ENCODE measurements around the gene TRIP10.
"Not testable (repeated sequence)": the region's sequence is repeated elsewhere in the genome, so short reads cannot be mapped to it uniquely, and the experiment has no call there.

TRIP10 gene

GRCh38 chr19:6772028-6772865, 32.8 kb downstream of the TRIP10 start, which contains the start of gene VAV1:
Gene VAV1 (plus strand): TSS chr19:6772708. CDS start chr19:6772808, 100 bp downstream.
- ChIA-PET CTCF (no interaction called here), POLR2A (no interaction called here)
- TF ChIP-seq TARDBP (IDR thresholded peaks at IDR 0.05) (no peak), ZNF384 (IDR thresholded peaks at IDR 0.05) (no peak), ELF4 (IDR thresholded peaks at IDR 0.05) (no peak), SP1 (IDR thresholded peaks at IDR 0.05) (no peak), L3MBTL2 (conservative IDR thresholded peaks at IDR 0.05) (no peak), FOXK2 (IDR thresholded peaks at IDR 0.05) (no peak), HDGF (IDR thresholded peaks at IDR 0.05; ENCODE audit: borderline replicate concordance) (no peak), ARNT (IDR thresholded peaks at IDR 0.05) (no peak)
- TF ChIP-seq, protein P1, sequence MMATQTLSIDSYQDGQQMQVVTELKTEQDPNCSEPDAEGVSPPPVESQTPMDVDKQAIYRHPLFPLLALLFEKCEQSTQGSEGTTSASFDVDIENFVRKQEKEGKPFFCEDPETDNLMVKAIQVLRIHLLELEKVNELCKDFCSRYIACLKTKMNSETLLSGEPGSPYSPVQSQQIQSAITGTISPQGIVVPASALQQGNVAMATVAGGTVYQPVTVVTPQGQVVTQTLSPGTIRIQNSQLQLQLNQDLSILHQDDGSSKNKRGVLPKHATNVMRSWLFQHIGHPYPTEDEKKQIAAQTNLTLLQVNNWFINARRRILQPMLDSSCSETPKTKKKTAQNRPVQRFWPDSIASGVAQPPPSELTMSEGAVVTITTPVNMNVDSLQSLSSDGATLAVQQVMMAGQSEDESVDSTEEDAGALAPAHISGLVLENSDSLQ (IDR thresholded peaks at IDR 0.05): no peak
- no peak for DNase-seq (ENCODE audit: extremely low spot score)

GRCh38 chr19:6772866-6773322, 33.4 kb downstream of the TRIP10 start:
- no peak for DNase-seq (ENCODE audit: extremely low spot score)
- POLR2A ChIA-PET: no interaction called here
- TF ChIP-seq, protein P1 (IDR thresholded peaks at IDR 0.05): no peak
- TF ChIP-seq NFRKB (IDR thresholded peaks at IDR 0.05) (no peak), FOXA1 (IDR thresholded peaks at IDR 0.05) (no peak), CTBP1 (IDR thresholded peaks at IDR 0.05; ENCODE audit: borderline replicate concordance) (no peak)
- CTCF ChIA-PET: interaction anchor here (0.9 kb wide), 1 partner anchor 35 kb away, joined by 3 read pairs; the partner anchor contains the start of gene GPR108

DNA sequence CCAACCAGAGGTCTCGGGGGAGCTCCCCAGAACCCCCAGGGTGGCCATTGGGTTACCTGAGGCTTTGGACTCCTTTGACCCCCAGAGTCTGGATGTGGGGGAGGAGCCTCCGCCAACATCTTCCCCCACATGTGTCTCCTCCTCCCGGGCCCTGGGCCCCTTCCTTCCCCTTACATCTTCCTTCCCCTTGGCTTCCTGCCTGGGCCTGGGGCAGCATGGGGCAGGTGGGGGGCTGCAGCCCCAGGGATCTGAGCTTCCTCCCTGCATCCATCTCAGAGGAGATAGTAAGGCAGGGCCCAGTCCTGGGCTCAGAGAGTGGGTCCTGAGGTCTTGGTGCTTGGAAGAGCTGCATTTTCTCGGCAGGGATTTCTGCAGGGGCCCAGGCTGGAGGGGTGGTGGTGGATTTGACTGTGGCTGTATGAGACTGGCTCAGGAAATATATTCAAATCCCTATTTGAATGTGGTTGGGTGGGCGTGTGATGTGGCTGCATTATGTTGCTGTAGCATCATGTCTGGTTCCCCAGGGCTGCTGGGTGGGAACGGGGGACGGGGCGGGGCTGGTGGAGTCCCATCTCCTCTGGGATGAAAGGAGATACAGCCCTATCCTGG, 33.9 kb downstream of the TRIP10 start:
- TF ChIP-seq, protein P1 (IDR thresholded peaks at IDR 0.05): no peak
- TF ChIP-seq FOXK2 (IDR thresholded peaks at IDR 0.05) (no peak), LEF1 (IDR thresholded peaks at IDR 0.05; ENCODE audit: borderline replicate concordance) (no peak), CTBP1 (IDR thresholded peaks at IDR 0.05; ENCODE audit: borderline replicate concordance) (no peak)
- DNase-seq (ENCODE audit: extremely low spot score): no peak
- ChIA-PET CTCF (interaction anchor here (0.9 kb wide), 1 partner anchor 36 kb away, joined by 3 read pairs; the partner anchor contains the start of gene GPR108), POLR2A (no interaction called here)

- TF ChIP-seq NFRKB (IDR thresholded peaks at IDR 0.05): no peak
- POLR2A ChIA-PET: interaction anchor here (0.6 kb wide), 1 partner anchor 67 kb away, joined by 3 read pairs; no protein-coding TSS in a partner anchor
Measured at GRCh38 chr19:6774821-6775707, 35.6 kb downstream of the TRIP10 start.

DNA sequence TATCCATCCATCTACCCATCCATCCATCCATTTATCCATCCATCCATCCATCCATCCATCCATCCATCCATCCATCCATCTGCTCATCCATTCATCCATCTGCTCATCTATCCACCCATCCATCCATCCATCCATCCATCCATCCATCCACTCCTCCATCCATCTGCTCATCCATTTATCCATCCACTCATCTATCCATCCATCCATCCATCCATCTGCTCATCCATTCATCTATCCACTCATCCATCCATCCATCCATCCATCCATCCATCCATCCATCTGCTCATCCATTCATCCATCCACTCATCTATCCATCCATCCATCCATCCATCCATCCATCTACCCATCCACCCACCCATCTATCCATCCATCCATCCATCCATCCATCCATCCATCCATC, 36.6 kb downstream of the TRIP10 start:
- POLR2A ChIA-PET; CTCF ChIA-PET; DNase-seq (ENCODE audit: extremely low spot score): not testable (repeated sequence)

More at GRCh38 chr19:6774821-6775707, 35.6 kb downstream of the TRIP10 start:
- CTCF ChIA-PET: no interaction called here
- DNase-seq (ENCODE audit: extremely low spot score): no peak

GRCh38 chr19:6776999-6777398, 37.5 kb downstream of the TRIP10 start:
- TF ChIP-seq ARNT (IDR thresholded peaks at IDR 0.05) (no peak), FOXA1 (IDR thresholded peaks at IDR 0.05) (no peak), CTBP1 (IDR thresholded peaks at IDR 0.05; ENCODE audit: borderline replicate concordance) (no peak), FOXM1 (IDR thresholded peaks at IDR 0.05; ENCODE audit: borderline replicate concordance) (no peak), NFRKB (IDR thresholded peaks at IDR 0.05) (no peak), TARDBP (IDR thresholded peaks at IDR 0.05) (no peak), ZNF384 (IDR thresholded peaks at IDR 0.05) (no peak), ELF4 (IDR thresholded peaks at IDR 0.05) (no peak), L3MBTL2 (conservative IDR thresholded peaks at IDR 0.05) (no peak), SP1 (IDR thresholded peaks at IDR 0.05) (no peak), SUZ12 (IDR thresholded peaks at IDR 0.05) (no peak), HDGF (IDR thresholded peaks at IDR 0.05; ENCODE audit: borderline replicate concordance) (no peak), BHLHE40 (IDR thresholded peaks at IDR 0.05; ENCODE audit: borderline replicate concordance) (no peak), LEF1 (IDR thresholded peaks at IDR 0.05; ENCODE audit: borderline replicate concordance) (no peak), FOXK2 (IDR thresholded peaks at IDR 0.05) (no peak)
- TF ChIP-seq, protein P1 (IDR thresholded peaks at IDR 0.05): no peak
- DNase-seq (ENCODE audit: extremely low spot score): no peak
- ChIA-PET CTCF (no interaction called here), POLR2A (no interaction called here)
